ENCODE data around the gene SEPTIN8. TPM values are rescaled to one million over a fixed set of nuclear protein-coding genes. Genes with fewer than 3 reads are reported as not detected.

The SEPTIN8 gene
- total and polyA plus RNA-seq, 10 of the 15 experiments (the other 5 are each of a cell fraction or from before 2014, with no cell fraction given): 6.1 to 96.1 (median 29.4) TPM

GRCh38 chr5:132825033-132825833 is 48.2 kb upstream of the SEPTIN8 start:
- CTCF ChIA-PET: interaction anchor here (1.0 to 1.1 kb wide), 2 partner anchors 72 to 298 kb away, joined by 3 read pairs; no protein-coding TSS in a partner anchor
- Histone ChIP-seq H3K9ac (ENCODE audit: control insufficient read depth, insufficient read depth, low read length) (no peak overlapping the region), H3K4me3 (peak overlapping the region; percentile 27; the same call in 1 of the 2 replicates), H3K4me2 (ENCODE audit: control insufficient read depth, insufficient read depth) (peak overlapping the region; percentile 49), H2AFZ (ENCODE audit: control insufficient read depth, low read depth, low read length) (peak overlapping the region; percentile 53), H3K27ac (ENCODE audit: control insufficient read depth, insufficient read depth) (no peak overlapping the region), H3K79me2 (ENCODE audit: control insufficient read depth, insufficient read depth, low read length) (no peaks in the 10 kb centered on the region), H3K27me3 (replicated peaks in 1 of 2; ENCODE audit: control insufficient read depth in 2 of 2, insufficient read depth in 2 of 2, low read length in 1 of 2) (peaks cover 0 to 2% of the 10 kb centered on the region in 2 experiments; a peak in 2 of 4 replicates), H3K9me3 (replicated peaks; ENCODE audit: control insufficient read depth, insufficient read depth, low read length) (no peaks in the 10 kb centered on the region), H3K4me1 (ENCODE audit: control insufficient read depth, insufficient read depth, low read length) (no peaks in the 10 kb centered on the region; the same call in 1 of the 2 replicates), H4K20me1 (ENCODE audit: control insufficient read depth, insufficient read depth) (no peaks in the 10 kb centered on the region), H3K36me3 (ENCODE audit: control insufficient read depth in 2 of 2, insufficient read depth in 2 of 2, low read length in 1 of 2) (no peaks in the 10 kb centered on the region)
- POLR2A ChIA-PET: interaction anchor here (1.1 kb wide), 1 partner anchor 15 kb away, joined by 3 read pairs; no protein-coding TSS in a partner anchor
- DNase-seq (ENCODE audit: low read depth, low spot score) (no peak), FAIRE-seq (no peak), ATAC-seq (peak; percentile 2; the same call in 1 of the 3 replicates)
- TF ChIP-seq, protein P1, sequence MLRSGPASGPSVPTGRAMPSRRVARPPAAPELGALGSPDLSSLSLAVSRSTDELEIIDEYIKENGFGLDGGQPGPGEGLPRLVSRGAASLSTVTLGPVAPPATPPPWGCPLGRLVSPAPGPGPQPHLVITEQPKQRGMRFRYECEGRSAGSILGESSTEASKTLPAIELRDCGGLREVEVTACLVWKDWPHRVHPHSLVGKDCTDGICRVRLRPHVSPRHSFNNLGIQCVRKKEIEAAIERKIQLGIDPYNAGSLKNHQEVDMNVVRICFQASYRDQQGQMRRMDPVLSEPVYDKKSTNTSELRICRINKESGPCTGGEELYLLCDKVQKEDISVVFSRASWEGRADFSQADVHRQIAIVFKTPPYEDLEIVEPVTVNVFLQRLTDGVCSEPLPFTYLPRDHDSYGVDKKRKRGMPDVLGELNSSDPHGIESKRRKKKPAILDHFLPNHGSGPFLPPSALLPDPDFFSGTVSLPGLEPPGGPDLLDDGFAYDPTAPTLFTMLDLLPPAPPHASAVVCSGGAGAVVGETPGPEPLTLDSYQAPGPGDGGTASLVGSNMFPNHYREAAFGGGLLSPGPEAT (IDR thresholded peaks at IDR 0.05; ENCODE audit: low read depth): no peak
- TF ChIP-seq SIN3A (IDR thresholded peaks at IDR 0.05; ENCODE audit: low read depth, low read length): no peak
- peak; percentile 55; the same call in 1 of the 2 replicates for TF ChIP-seq IKZF1 (conservative IDR thresholded peaks at IDR 0.05)
- 0 out of 4 replicates have a peak, but pooled peaks of 1 of the 2 experiments have one; percentile 20 for TF ChIP-seq BHLHE40 (IDR thresholded peaks at IDR 0.05; ENCODE audit: borderline replicate concordance in 1 of 2, low read depth in 2 of 2, low read length in 1 of 2)
- TF ChIP-seq, protein P2, sequence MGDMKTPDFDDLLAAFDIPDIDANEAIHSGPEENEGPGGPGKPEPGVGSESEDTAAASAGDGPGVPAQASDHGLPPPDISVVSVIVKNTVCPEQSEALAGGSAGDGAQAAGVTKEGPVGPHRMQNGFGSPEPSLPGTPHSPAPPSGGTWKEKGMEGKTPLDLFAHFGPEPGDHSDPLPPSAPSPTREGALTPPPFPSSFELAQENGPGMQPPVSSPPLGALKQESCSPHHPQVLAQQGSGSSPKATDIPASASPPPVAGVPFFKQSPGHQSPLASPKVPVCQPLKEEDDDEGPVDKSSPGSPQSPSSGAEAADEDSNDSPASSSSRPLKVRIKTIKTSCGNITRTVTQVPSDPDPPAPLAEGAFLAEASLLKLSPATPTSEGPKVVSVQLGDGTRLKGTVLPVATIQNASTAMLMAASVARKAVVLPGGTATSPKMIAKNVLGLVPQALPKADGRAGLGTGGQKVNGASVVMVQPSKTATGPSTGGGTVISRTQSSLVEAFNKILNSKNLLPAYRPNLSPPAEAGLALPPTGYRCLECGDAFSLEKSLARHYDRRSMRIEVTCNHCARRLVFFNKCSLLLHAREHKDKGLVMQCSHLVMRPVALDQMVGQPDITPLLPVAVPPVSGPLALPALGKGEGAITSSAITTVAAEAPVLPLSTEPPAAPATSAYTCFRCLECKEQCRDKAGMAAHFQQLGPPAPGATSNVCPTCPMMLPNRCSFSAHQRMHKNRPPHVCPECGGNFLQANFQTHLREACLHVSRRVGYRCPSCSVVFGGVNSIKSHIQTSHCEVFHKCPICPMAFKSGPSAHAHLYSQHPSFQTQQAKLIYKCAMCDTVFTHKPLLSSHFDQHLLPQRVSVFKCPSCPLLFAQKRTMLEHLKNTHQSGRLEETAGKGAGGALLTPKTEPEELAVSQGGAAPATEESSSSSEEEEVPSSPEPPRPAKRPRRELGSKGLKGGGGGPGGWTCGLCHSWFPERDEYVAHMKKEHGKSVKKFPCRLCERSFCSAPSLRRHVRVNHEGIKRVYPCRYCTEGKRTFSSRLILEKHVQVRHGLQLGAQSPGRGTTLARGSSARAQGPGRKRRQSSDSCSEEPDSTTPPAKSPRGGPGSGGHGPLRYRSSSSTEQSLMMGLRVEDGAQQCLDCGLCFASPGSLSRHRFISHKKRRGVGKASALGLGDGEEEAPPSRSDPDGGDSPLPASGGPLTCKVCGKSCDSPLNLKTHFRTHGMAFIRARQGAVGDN (IDR thresholded peaks at IDR 0.05): peak; percentile 51; the same call in 1 of the 2 replicates
- peak; percentile 54; the same call in 1 of the 2 replicates for TF ChIP-seq DPF2 (IDR thresholded peaks at IDR 0.05)
- TF ChIP-seq MYB (IDR thresholded peaks at IDR 0.05; ENCODE audit: borderline replicate concordance, low read depth, low read length): no peak
- no peak for TF ChIP-seq MYC (IDR thresholded peaks at IDR 0.05; ENCODE audit: insufficient read depth, insufficient read length, insufficient replicate concordance, low read length, severe bottlenecking)
- TF ChIP-seq, protein P3, sequence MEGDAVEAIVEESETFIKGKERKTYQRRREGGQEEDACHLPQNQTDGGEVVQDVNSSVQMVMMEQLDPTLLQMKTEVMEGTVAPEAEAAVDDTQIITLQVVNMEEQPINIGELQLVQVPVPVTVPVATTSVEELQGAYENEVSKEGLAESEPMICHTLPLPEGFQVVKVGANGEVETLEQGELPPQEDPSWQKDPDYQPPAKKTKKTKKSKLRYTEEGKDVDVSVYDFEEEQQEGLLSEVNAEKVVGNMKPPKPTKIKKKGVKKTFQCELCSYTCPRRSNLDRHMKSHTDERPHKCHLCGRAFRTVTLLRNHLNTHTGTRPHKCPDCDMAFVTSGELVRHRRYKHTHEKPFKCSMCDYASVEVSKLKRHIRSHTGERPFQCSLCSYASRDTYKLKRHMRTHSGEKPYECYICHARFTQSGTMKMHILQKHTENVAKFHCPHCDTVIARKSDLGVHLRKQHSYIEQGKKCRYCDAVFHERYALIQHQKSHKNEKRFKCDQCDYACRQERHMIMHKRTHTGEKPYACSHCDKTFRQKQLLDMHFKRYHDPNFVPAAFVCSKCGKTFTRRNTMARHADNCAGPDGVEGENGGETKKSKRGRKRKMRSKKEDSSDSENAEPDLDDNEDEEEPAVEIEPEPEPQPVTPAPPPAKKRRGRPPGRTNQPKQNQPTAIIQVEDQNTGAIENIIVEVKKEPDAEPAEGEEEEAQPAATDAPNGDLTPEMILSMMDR (IDR thresholded peaks at IDR 0.05 in 2 of 3, conservative IDR thresholded peaks at IDR 0.05 in 1 of 3; ENCODE audit: control insufficient read depth in 2 of 3, extremely low read depth in 1 of 3, insufficient read depth in 1 of 3, low read depth in 3 of 3, low read length in 3 of 3): 0 out of 6 replicates have a peak, but pooled peaks of 1 of the 3 experiments have one; percentile 3
- TF ChIP-seq HDAC6 (IDR thresholded peaks at IDR 0.05; ENCODE audit: unreplicated experiment): peak; percentile 43
- no peak for TF ChIP-seq BRCA1 (IDR thresholded peaks at IDR 0.05; ENCODE audit: low read depth, low read length)
- TF ChIP-seq IKZF2 (IDR thresholded peaks at IDR 0.05): no peak
- BruUV-seq (replicated peaks): no TSS peak
- in situ Hi-C loops (cut with MboI): loop anchor here (10.0 kb wide), 1 partner anchor 300 kb away; no protein-coding TSS in a partner anchor
- 64% methylated on average over 65 of the region's 71 CpGs for WGBS (ENCODE audit: insufficient coverage, insufficient replicate concordance, low lambda C conversion rate, missing lambda C conversion rate)
- intact Hi-C loops (cut with micrococcal nuclease; ENCODE audit: unreplicated experiment): no loop called here
- SMC1A ChIA-PET (ENCODE audit: uncharacterized antibody, unreplicated experiment): interaction anchor here (1.1 to 10.9 kb wide), 3 partner anchors 71 to 322 kb away, joined by 4 to 129 read pairs (median 7); no protein-coding TSS in a partner anchor
- RAD21 ChIA-PET (ENCODE audit: unreplicated experiment): interaction anchor here (1.0 to 1.1 kb wide), 2 partner anchors 41 to 71 kb away, joined by 3 read pairs; partner anchors contain the start of genes GDF9 and UQCRQ

Data from GM12878 (cell line).